Left hindlimb (tissue), 1 donor: Measurements from ENCODE around the gene ANKS1B.
"Not testable (repeated sequence)": the region's sequence is repeated elsewhere in the genome, so short reads cannot be mapped to it uniquely, and the experiment has no call there.

ENCODE experiments used
- DNase-seq: peaks from one replicate; pipeline ENCODE4 v3.0.0-alpha.2; 2018

Gene ANKS1B

GRCh38 chr12:99686142-99686541, 298.6 kb downstream of the ANKS1B start:
- DNase-seq: no peak

- no peak for DNase-seq
Measured at GRCh38 chr12:99680276-99680675, 304.5 kb downstream of the ANKS1B start.

GRCh38 chr12:99670635-99671034, 314.1 kb downstream of the ANKS1B start:
- no peak for DNase-seq

DNA sequence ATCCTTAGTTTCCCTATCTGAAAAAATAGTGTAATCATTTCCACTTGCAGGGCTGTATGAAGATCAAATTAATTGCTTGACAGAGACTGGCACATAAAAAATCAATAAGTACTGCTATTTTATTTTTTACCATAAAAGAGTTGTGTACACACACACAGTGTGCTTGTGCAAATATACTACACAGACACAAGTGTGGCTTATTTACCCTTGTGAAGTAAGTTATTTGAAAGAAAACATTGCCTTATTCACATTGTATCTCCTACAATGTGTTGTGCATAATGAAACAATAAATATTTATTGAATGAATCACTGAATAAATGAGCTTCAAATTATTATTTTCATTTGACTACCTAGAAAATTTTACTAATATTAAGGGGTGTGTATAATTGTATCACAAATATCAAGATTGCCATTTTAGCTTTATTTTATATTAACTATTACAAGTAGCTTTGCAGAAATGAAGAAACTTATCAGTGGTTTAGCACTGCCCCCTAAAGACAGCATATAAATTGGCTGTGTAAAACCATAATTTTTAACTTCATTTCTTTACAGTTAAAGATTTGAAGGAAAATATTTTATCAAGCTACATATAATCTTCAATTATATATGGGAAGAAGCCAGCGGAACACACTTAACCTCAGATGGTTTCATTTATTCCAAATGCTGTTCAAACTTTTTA, 325.9 kb downstream of the ANKS1B start:
- no peak for DNase-seq

GRCh38 chr12:99649551-99649950, 335.2 kb downstream of the ANKS1B start:
- DNase-seq: no peak

GRCh38 chr12:99648183-99648582, 336.6 kb downstream of the ANKS1B start:
- no peak for DNase-seq

DNA sequence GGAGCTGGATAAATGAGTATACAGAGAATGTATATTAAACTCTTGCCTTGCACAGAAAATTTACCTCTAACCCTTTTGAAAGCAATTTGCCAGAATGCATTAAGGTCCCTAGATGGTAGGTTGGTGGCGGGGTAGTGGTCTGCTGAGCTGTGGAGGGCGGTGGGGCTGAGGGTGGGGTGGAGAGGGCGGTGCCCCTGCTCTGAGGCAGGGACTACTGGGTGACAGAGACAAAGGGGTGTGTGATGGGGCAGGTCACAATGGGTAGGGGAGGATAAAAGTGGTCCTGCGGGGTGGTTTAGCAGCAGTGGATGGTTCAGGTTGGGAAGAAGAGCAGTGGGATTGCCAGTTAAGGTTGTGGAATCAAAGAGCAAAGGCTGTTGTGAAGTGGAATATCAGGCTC, 337.3 kb downstream of the ANKS1B start, which contains the start of gene GARIN6:
Gene GARIN6 (plus strand): TSS at position 301 of the 400 bp plus-strand sequence. CDS start 422 bp downstream, outside the sequence.
- DNase-seq: no peak

- DNase-seq: no peak
Measured at GRCh38 chr12:99644629-99645028, 340.1 kb downstream of the ANKS1B start.

- DNase-seq: no peak
Measured at GRCh38 chr12:99627459-99627858, 357.3 kb downstream of the ANKS1B start.

GRCh38 chr12:99624591-99624990, 360.1 kb downstream of the ANKS1B start:
- DNase-seq: not testable (repeated sequence)

GRCh38 chr12:99620159-99620479, 364.6 kb downstream of the ANKS1B start:
- DNase-seq: no peak

GRCh38 chr12:99619389-99620158, 365.2 kb downstream of the ANKS1B start:
- DNase-seq: no peak

DNA sequence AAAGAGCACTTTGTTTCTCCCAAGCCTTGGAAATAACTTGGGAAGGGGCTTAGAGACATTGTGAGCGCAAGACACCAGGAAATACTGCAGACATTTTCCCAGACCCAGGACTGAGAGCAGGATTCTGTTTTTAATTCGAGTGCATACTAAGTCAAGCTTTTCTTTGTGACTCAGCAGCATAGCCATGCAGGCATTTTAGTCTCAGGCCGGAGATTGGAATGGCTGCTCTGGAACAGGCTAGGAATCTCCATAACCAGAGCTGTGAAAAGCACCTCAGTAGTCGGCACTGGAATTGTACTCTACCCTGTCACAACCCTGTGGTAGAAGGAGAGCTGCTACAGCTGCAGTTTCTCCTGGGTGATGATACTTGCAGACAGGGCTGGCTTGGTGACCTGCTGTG, 366.1 kb downstream of the ANKS1B start:
- DNase-seq: no peak

DNA sequence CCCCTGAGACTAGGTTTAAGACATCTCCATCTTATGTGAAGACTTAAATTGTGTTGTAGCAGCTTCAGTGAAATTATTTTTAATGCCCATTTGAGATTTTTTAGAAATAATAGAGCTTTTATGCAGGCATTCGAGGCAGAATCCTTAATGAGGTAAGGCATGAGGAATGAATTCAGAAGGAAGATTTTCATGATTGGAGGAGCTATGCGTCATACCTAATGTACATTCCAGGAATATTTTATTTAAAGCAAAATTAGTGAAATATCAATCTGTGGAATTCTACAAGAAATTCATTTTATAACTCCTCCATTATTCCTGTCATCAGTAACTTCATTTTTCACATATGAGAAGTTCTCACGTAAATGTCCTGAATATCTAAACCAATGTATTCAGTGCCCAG, 373.1 kb downstream of the ANKS1B start:
- DNase-seq: no peak

GRCh38 chr12:99611117-99611516, 373.6 kb downstream of the ANKS1B start:
- DNase-seq: no peak

DNA sequence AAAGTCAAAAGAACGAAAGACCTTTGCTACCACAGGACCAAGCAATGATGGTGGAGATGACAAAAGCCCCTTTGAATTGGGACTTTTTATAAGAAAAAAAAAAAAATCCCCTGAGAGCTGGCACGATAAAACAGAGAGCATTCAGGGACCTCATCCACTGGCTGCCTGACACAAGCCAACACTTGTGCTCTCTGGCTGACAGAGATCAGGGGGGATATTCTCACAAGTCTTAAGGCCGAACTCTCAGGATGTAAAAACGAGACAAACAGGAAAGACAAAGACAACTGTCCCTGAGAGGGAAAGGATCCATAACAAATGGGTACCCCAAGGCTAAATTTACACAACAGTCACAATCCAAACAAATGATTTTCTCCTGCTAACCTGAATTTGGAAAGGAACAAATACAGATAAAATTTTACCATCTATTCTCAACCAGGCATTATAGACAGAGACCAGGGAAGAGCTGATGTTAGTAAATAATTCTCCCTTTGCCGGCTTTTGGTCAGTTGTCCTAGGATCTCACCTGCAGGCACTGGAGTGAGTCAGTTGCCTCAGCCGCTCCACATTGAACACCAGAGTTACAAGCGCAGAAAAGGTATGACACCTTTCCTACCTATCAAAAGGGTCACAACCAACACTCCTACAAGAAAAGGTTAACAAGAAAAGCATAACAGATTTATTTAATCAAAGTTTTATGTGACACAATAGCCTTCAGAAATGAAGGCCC, 375.1 kb downstream of the ANKS1B start:
- no peak for DNase-seq

- no peak for DNase-seq
Measured at GRCh38 chr12:99600388-99600787, 384.3 kb downstream of the ANKS1B start.

- no peak for DNase-seq
Measured at GRCh38 chr12:99598785-99599184, 386.0 kb downstream of the ANKS1B start.

DNA sequence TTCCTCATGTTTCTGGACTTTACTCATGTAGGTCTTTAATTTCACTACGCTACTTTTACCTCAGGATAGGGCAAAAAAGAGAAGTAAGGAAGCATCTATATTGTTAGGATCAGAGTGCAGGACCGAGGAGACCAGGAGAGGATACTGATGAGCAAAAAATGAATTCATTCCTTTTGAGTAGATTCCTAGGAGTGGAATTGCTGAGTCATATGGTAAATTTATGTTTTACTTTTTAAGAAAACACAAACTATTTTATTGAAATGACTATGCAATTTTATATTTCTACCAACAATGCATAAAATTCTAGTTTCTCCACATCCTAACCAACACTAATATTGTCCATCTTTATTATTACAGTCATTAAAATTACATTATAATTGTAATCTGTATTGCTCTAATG, 388.0 kb downstream of the ANKS1B start:
- no peak for DNase-seq

DNA sequence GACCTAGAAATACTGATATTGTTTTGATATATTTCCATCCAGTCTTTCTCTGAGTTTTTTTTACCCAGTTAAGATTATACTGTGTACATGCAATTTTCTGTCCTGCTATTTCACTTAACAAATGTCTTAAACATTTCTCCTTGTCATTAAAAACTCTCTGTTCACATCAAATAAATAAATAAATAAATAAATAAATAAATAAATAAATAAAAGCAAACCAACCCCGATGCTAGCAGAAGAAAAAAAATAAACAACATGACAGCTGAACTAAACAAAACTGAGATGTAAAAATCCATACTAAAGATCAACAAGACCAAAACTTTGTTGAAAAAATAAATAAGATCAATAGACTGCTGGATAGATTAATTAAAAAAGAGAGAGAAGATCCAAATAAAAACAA, 407.6 kb downstream of the ANKS1B start:
- not testable (repeated sequence) for DNase-seq

- DNase-seq: no peak
Measured at GRCh38 chr12:99573980-99574379, 410.8 kb downstream of the ANKS1B start.

DNA sequence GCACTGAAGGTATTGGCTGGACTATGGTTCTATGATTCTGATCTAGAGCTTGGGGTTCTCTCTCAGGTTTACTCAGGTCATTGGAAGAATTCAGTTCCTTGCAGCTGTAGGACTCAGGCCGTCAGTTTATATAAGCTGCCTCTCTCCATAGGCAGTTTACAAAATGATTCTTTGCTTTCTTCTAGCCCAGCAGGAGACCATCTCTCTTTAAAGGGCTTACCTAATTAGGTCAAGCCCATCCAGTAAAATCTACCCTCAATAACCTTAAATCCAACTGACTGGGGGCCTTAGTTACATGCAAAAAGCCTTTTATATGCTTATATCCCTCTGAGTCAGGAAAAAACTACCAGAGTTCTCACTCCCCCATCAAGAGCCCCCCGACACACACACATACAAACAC, 417.7 kb downstream of the ANKS1B start:
- no peak for DNase-seq

DNA sequence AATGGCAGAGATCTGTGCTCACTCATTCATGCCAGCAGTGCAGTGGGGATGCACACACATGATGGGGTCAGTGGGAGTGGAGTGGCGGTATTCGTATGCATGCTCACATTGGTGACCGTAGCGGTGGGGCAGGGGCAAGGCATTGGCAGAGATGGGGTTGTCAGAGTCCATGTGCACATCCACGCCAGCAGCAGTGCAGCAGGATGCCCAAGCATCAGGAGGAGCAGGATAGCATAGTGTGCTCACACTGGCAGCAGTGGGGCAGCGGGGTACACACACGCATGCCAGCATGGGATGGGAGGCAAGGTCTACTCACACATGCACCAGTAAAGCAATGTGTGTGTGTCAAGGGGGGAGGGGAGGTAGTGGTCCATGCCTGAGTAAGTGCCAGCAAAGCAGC, 426.6 kb downstream of the ANKS1B start:
- no peak for DNase-seq

DNA sequence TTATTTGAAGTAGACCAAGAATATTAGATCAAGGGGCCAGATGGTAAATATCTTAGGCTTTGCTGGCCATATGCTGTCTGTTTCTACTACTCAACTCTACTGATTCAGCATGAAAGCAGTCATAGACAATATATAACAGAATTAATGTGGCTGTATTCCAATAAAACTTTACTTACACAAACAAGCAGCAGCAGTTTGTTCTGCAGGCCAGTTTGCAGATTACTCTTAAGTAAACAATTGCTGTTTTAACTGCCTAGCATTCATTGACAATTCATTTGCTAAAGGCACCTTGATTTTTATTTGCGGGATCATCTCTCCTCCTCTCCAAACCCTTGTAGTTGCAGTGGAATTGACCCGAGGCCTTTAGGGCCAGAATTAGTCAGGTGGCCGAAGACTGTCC, 431.3 kb downstream of the ANKS1B start:
- no peak for DNase-seq
